HCT116 (cell line): ENCODE measurements around the gene SNCA. TPM values are rescaled to one million over a fixed set of nuclear protein-coding genes. Genes with fewer than 3 reads are reported as not detected.
A peak's percentile ranks its signal among the peaks of the same experiment; 100 is the strongest.

Experiments used
- ATAC-seq: fragments of 200-7000 bp; cut with Tn5 transposase; 2 replicates; pipeline ENCODE4 v1.9.1; 2020; ENCODE audit warnings: mild to moderate bottlenecking, moderate library complexity
- BruUV-seq: library from RNA; stranded (reverse); fragments of 400-500 nt; replicated peaks from 2 replicates; lab custom pipeline; 2021; lab: Mats Ljungman, UMichigan
- CTCF ChIA-PET: fragments of 300-600 bp; sonication (Branson Sonifier 250); formaldehyde crosslinking; loops from one replicate; lab custom pipeline; 2021; ENCODE audit warnings: antibody characterized with exemption; lab: Charles Lee
- POLR2A ChIA-PET: fragments of 300-600, 350-600 bp; sonication (Branson Sonifier 250); formaldehyde crosslinking; loops from one replicate; lab custom pipeline; 2021; ENCODE audit warnings: antibody characterized with exemption; lab: Charles Lee
- RAD21 ChIA-PET, 2 experiments: fragments of 300-600 bp; sonication (Branson Sonifier 250); formaldehyde crosslinking; loops; one replicate each; lab custom pipeline; 2023; ENCODE audit warnings: low total read pairs in 2 of 2; ENCODE audit not compliant: uncharacterized antibody in 2 of 2, unreplicated experiment in 2 of 2, low non-redundant PET in 1 of 2; lab: Charles Lee
- DNase-seq: peaks from one replicate; pipeline ENCODE4 v3.0.0-alpha.2; 2010; ENCODE audit warnings: low read depth, low spot score
- H2AFZ ChIP-seq: fragments of 200-600 bp; shearing (Covaris generic), sonication (generic); 2 replicates; pipeline ENCODE4 v1.6.1; 2017; ENCODE audit warnings: low read depth, mixed run types, mixed read lengths, antibody characterized with exemption, low read length; ENCODE audit not compliant: poor library complexity, severe bottlenecking
- H3K27ac ChIP-seq: 2 replicates; pipeline ENCODE4 v1.5.1; 2012; ENCODE audit warnings: low read depth, low read length
- H3K27me3 ChIP-seq: fragments of 200-600 bp; sonication (generic); 2 replicates; pipeline ENCODE4 v1.6.1; 2016; ENCODE audit warnings: mixed run types, low read length, mixed read lengths; ENCODE audit not compliant: insufficient read depth
- H3K36me3 ChIP-seq, 2 experiments: fragments of 200-500 bp in 1 of 2; fragments of 200-600 bp in 1 of 2; sonication (Bioruptor generic) in 1 of 2; sonication (generic) in 1 of 2; 2 replicates each; pipeline versions ENCODE4 v1.5.1 to v1.6.1; 2014 to 2016; ENCODE audit warnings: low read length in 2 of 2, inconsistent platforms in 1 of 2, mixed read lengths in 1 of 2, mixed run types in 1 of 2; ENCODE audit not compliant: insufficient read depth in 2 of 2, control insufficient read depth in 1 of 2
- H3K4me1 ChIP-seq, 2 experiments: fragments of 200-600 bp in 1 of 2; sonication (generic) in 1 of 2; 2 replicates each; pipeline versions ENCODE4 v1.5.1 to v1.6.1; 2012 to 2017; ENCODE audit warnings: low read length in 2 of 2, inconsistent platforms in 1 of 2, mild to moderate bottlenecking in 1 of 2, mixed read lengths in 1 of 2, mixed run types in 1 of 2, moderate library complexity in 1 of 2; ENCODE audit not compliant: insufficient read depth in 2 of 2, control insufficient read depth in 1 of 2
- H3K4me2 ChIP-seq: fragments of 200-600 bp; sonication (generic); 2 replicates; pipeline ENCODE4 v1.6.1; 2017; ENCODE audit warnings: mixed run types, low read length, mixed read lengths
- H3K4me3 ChIP-seq, 2 experiments: fragments of 200-600 bp in 1 of 2; sonication (generic) in 1 of 2; replicated peaks in 1 of 2; 2 replicates each; pipeline ENCODE4 v1.5.1; 2011 to 2016; ENCODE audit warnings: low read length in 2 of 2, control low read depth in 1 of 2, low read depth in 1 of 2, mild to moderate bottlenecking in 1 of 2, mixed read lengths in 1 of 2, mixed run types in 1 of 2
- H3K79me2 ChIP-seq: fragments of 200-600 bp; sonication (generic); 2 replicates; pipeline ENCODE4 v1.6.1; 2017; ENCODE audit warnings: mild to moderate bottlenecking, mixed run types, low read length, moderate library complexity, mixed read lengths; ENCODE audit not compliant: insufficient read depth
- H3K9ac ChIP-seq: fragments of 200-600 bp; sonication (generic); 2 replicates; pipeline ENCODE4 v1.6.1; 2016; ENCODE audit warnings: low read length, mixed read lengths
- H3K9me2 ChIP-seq: fragments of 200-600 bp; sonication (generic), shearing (Covaris generic); 2 replicates; pipeline ENCODE4 v1.6.1; 2017; ENCODE audit warnings: mixed run types, mild to moderate bottlenecking, moderate library complexity; ENCODE audit not compliant: insufficient read depth
- H3K9me3 ChIP-seq, 2 experiments: fragments of 200-500 bp in 1 of 2; fragments of 200-600 bp in 1 of 2; sonication (Bioruptor generic) in 1 of 2; sonication (generic) in 1 of 2; 2 replicates each; pipeline ENCODE4 v1.6.1; 2014 to 2017; ENCODE audit warnings: low read length in 2 of 2, mixed read lengths in 2 of 2, inconsistent platforms in 1 of 2, low read depth in 1 of 2, mild to moderate bottlenecking in 1 of 2, mixed run types in 1 of 2, moderate library complexity in 1 of 2; ENCODE audit not compliant: control insufficient read depth in 1 of 2, insufficient read depth in 1 of 2
- H4K20me1 ChIP-seq: fragments of 200-600 bp; sonication (generic), shearing (Covaris generic); 2 replicates; pipeline ENCODE4 v1.6.1; 2017; ENCODE audit warnings: mixed run types, mild to moderate bottlenecking, moderate library complexity; ENCODE audit not compliant: insufficient read depth
- CEBPB ChIP-seq: IDR thresholded peaks from 2 replicates; pipeline ENCODE4 v1.6.1; 2012; ENCODE audit warnings: low read depth
- CTCF ChIP-seq, 3 experiments: fragments of 200-600 bp in 1 of 3; sonication (generic) in 1 of 3; IDR thresholded peaks in 2 of 3; conservative IDR thresholded peaks in 1 of 3; 2 replicates each; pipeline ENCODE4 v1.5.1; 2012 to 2017; ENCODE audit warnings: low read depth in 2 of 3, low read length in 2 of 3, antibody characterized with exemption in 1 of 3, borderline replicate concordance in 1 of 3, control low read depth in 1 of 3, mild to moderate bottlenecking in 1 of 3, mixed read lengths in 1 of 3, mixed run types in 1 of 3, moderate library complexity in 1 of 3; ENCODE audit not compliant: insufficient read depth in 1 of 3
- ELF1 ChIP-seq: IDR thresholded peaks from 2 replicates; pipeline ENCODE4 v1.6.1; 2012; ENCODE audit warnings: low read depth, borderline replicate concordance
- FOSL1 ChIP-seq: IDR thresholded peaks from 2 replicates; pipeline ENCODE4 v1.6.1; 2012; ENCODE audit warnings: low read depth
- POLR2A ChIP-seq: IDR thresholded peaks from 2 replicates; pipeline ENCODE4 v1.7.0; 2011; ENCODE audit warnings: borderline replicate concordance; ENCODE audit not compliant: insufficient read depth, insufficient read length; ENCODE audit errors: extremely low read depth
- POLR2AphosphoS5 ChIP-seq: IDR thresholded peaks from 2 replicates; pipeline ENCODE4 v1.6.1; 2011; ENCODE audit warnings: mild to moderate bottlenecking, low read depth, low read length, moderate library complexity
- RAD21 ChIP-seq: IDR thresholded peaks from 2 replicates; pipeline ENCODE4 v1.6.1; 2012; ENCODE audit warnings: low read depth, mild to moderate bottlenecking
- SIN3A ChIP-seq: IDR thresholded peaks from 2 replicates; pipeline ENCODE4 v1.6.1; 2012; ENCODE audit warnings: low read depth
- SRF ChIP-seq: IDR thresholded peaks from 2 replicates; pipeline ENCODE4 v1.6.1; 2012; ENCODE audit warnings: low read depth
- TCF7L2 ChIP-seq: IDR thresholded peaks from 2 replicates; pipeline ENCODE4 v1.7.0; 2011; ENCODE audit warnings: borderline replicate concordance, inconsistent platforms; ENCODE audit not compliant: insufficient read depth, insufficient read length; ENCODE audit errors: extremely low read depth
- YY1 ChIP-seq: IDR thresholded peaks from 2 replicates; pipeline ENCODE4 v1.6.1; 2011; ENCODE audit warnings: low read length, low read depth, moderate library complexity, mild to moderate bottlenecking; ENCODE audit not compliant: insufficient replicate concordance; ENCODE audit errors: extremely low read depth
- ZBTB33 ChIP-seq: IDR thresholded peaks from 2 replicates; pipeline ENCODE4 v1.6.1; 2011; ENCODE audit warnings: mild to moderate bottlenecking, low read length, moderate library complexity; ENCODE audit not compliant: insufficient replicate concordance; ENCODE audit errors: extremely low read depth
- ZFX ChIP-seq: fragments of 450-650 bp; IDR thresholded peaks from 2 replicates; pipeline ENCODE4 v1.6.1; 2017
- ZNF274 ChIP-seq: fragments of 200-500 bp; sonication (Bioruptor generic); IDR thresholded peaks from 2 replicates; pipeline ENCODE4 v1.6.1; 2014; ENCODE audit warnings: mild to moderate bottlenecking, low read depth, low read length, inconsistent platforms
- intact Hi-C: fragments of 100-400 bp; cut with micrococcal nuclease; formaldehyde crosslinking; loops from 2 replicates; pipeline ENCODE4 v1.10.0; 2022
- total RNA-seq: library from RNA; stranded (reverse); gene quantifications from one replicate; pipeline ENCODE4 v1.2.1, GENCODE V29; 2021; ENCODE audit not compliant: unreplicated experiment

The SNCA gene
- total RNA-seq, 1 experiment from 2014 or later, result 1.0 TPM

- H3K9me2 ChIP-seq, result no peaks in the 10 kb centered on the region
- ChIA-PET POLR2A (no interaction called here), CTCF (interaction anchor here (0.7 to 1.8 kb wide), 16 partner anchors 9 to 643 kb away, joined by 3 to 11 read pairs (median 4); no protein-coding TSS in a partner anchor), RAD21 (interaction anchor here in 1 of 2 experiments (0.7 kb wide), 1 partner anchor 228 kb away, joined by 3 read pairs; no protein-coding TSS in a partner anchor)
- DNase-seq, result no peak
- H3K4me1 ChIP-seq, result no peaks in the 10 kb centered on the region
- no peak overlapping the region for H3K9ac ChIP-seq
- no peak overlapping the region for H3K4me3 ChIP-seq
- H3K4me2 ChIP-seq, result no peak overlapping the region
- no peaks in the 10 kb centered on the region for H3K9me3 ChIP-seq
- no peaks in the 10 kb centered on the region for H3K36me3 ChIP-seq
- H3K27ac ChIP-seq, result no peak overlapping the region
- no peaks in the 10 kb centered on the region for H3K79me2 ChIP-seq
- no peak overlapping the region for H2AFZ ChIP-seq
- no peak for TF ChIP-seq POLR2A
- no peak for TF ChIP-seq ZNF274
- TF ChIP-seq FOSL1, result no peak
- no peak for TF ChIP-seq TCF7L2
- no peak for TF ChIP-seq POLR2AphosphoS5
- no peak for TF ChIP-seq ZBTB33
- no peak for TF ChIP-seq SRF
- TF ChIP-seq RAD21, result peak; percentile 41; the same call in 1 of the 2 replicates
- no peak for TF ChIP-seq YY1
- no peak for TF ChIP-seq CEBPB
- TF ChIP-seq ELF1, result no peak
- TF ChIP-seq ZFX, result no peak
- TF ChIP-seq SIN3A, result no peak
- peak; percentile 34 to 50 (median 37); a peak in 5 of 6 replicates for TF ChIP-seq CTCF (IDR thresholded peaks at IDR 0.05 in 2 of 3, conservative IDR thresholded peaks at IDR 0.05 in 1 of 3; ENCODE audit: borderline replicate concordance in 1 of 3, insufficient read depth in 1 of 3, low read depth in 2 of 3, low read length in 2 of 3)
- BruUV-seq, result no TSS peak
- no peaks in the 10 kb centered on the region for H3K27me3 ChIP-seq
- ATAC-seq, result no peak
- H4K20me1 ChIP-seq, result no peaks in the 10 kb centered on the region
- intact Hi-C loops, result loop anchor here (5.0 kb wide), 1 partner anchor 642 kb away; no protein-coding TSS in a partner anchor
These were observed 32.1 kb upstream of the SNCA start for GRCh38 chr4:89868999-89869589.
